Middle frontal gyrus (tissue), 1 donor: ENCODE measurements around the gene AP4B1.

ENCODE experiments used
- DNase-seq: peaks from one replicate; pipeline ENCODE4 v3.0.0-alpha.2; 2015; ENCODE audit warnings: low spot score; ENCODE audit errors: extremely low spot score

The AP4B1 gene

DNA sequence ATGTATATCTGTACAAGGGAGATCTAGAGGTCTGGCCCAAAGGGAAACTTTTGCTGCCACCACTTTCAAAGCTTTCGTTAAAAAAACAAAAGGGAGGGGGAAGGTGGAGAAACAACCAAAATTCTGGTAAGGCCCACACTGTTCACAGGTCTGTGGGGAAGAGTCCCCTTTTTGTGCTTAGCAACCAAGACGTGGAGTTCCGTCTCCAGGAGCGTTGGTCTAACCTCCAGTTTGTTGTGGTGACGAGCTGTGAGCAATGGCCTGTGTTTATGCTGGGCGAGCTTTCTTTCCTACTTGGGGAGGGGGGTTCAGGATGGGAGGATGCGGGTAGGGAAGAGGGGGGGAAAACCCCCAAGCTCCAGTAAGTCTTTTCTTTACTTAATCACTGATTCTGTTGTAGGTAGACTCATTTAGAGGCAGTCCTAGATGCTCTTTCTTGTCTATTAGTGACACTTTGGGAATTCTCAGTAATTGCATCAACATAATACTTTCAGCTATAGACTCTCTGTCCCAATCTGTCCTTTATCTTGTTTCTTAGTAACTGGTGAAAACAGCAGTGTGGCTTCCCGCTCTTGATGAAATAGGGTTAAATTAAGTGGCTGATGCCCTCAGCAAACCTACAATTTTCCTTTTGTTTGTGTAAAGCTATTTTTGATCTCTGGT, 26.0 kb upstream of the AP4B1 start:
- no peak for DNase-seq

DNA sequence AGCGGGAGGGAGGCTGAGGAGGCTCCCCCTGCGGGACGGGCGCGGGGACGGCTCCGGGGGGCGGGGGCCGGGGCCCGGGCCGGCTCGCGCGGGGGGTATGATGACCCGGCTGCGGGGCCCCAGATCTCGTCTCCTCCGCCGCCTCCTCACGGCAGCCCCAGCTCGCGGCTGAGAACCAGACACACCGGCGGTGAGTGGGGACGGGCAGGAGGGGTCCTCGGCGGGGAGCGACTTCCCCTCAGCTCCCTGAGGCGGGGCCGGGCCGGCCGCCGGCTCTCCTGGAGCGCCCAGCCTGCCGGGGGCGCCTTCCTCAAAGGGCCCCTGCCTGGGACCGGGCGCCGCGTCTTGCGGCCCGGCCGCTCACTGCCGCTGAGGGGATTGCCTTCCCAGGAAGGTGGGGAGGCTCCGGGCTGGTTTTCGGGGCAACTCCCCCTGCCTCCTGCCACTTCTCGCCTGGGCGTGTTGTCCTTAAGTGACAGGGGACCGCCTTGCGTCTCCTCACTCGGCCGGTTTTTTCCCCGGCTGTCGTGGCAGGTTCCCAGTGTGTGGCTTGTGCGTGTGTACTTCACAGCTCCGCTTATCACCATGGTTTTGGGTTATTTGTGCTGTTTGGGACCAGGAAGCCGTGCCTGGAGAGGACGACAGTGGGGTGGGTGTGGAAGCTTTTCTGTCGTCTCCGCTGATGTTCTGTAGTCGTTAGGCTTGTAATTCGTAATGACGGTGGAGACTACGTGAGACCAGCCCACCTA, 25.3 kb upstream of the AP4B1 start:
- DNase-seq, result no peak

DNA sequence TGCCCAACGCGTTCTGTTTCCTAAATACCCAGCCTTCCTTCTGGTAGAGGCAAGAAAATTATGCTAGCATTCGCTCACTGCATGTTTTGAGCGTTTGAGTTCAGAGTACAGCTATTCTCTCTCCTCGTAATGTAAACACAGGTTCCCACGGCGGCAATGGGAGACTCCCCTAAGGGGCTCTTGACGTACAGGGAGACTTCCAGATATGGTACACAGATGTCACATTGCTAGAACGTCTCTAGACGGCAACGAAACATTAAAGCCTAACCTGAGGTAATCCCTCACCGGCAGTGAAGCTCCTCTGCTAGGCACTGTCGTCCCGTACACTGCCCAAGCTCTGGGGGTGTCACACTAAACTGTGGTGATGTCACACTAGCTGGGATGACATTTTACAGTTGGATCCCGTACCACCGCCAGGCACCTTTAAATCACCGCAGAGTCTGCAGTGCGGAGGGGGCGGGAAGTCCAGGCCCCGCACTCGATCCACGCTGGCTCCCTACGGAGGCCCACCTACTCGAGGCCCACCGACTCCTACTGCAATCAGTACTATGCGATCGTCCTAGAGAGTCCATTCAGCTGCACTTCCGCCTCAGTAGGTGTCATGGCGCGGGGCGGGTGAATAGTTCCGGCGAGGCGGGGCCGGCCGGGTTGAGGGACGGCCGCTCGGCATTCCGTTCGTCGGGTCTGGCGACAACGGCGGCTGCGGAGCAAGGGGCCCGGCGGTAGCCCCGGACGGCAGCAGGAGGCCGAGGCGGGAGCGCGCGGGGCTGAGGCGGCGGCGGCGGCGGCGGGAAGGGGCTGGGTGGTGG, 24.5 kb upstream of the AP4B1 start, which contains the start of gene HIPK1:
Gene HIPK1 (plus strand): TSS at position 384 of the 809 bp plus-strand sequence.
- peak; percentile 90 for DNase-seq

DNA sequence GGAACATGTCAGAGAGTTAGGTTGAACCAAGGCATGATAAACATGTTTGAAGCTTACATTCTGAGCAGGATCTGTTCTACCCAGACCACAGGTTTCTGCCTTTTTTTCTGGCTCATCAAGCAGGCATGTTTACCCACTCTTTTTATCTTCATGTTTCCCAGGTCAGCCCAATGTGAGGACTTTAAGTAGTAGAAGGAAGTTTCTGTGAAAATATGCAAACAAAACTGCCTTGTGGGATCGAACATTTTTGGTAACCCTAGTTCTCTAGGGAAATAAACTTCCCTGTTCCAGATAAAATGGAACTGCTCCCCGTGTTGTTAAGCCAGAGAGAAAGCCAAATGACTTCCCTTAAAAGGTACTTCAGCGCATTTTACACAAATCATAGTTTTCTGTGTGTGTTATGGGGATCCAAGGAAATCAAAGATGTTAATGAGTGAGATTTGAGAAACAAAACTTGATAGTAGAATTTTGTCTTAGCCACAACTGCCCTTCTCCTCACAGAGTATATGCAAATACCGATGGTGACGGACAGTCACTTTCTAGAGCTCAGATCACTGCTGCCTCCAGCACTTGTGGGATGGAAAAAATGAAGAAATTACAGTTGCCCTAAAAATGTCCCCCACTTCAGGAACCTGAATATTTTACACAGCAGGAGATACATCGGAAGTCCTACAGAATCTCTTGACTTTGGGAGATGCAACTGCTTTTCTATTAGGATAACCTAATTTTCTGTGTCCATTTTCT, 23.8 kb upstream of the AP4B1 start:
- DNase-seq, result no peak

DNA sequence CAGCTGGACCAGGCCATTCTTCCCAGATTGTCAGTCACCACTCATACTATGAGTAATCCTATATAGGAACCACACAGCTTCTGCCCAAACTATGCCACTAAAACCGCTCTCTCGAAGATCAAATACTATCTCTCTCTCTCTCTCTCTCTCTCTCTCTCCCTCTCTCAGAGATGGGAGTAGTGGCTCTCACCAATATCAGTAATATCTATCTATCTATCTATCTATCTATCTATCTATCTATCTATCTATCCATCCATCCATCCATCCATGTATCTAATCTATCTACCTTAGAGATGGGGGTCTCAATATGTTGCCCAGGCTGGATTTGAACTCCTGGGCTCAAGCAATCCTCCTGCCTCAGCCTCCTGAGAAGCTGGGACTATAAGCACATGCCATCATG, 19.9 kb upstream of the AP4B1 start:
- DNase-seq, result no peak

DNA sequence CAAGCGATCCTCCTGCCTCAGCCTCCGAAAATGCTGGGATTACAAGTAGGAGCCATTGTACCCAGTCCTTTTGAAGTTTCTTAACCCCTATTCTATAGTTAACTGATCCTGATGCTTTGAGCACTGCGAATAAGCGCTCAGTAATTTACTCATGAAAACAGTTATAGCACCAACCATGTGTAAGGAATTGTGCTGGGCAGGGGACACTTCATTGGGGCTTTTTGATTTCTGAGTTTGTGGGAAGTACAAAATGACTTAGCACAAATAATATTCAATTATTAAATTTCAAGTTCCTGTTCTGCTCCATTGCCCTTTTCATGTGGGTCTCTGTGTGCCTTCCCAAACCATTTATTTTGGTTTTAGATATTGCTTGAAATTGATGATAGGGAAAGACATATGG, 18.4 kb upstream of the AP4B1 start:
- no peak for DNase-seq

DNA sequence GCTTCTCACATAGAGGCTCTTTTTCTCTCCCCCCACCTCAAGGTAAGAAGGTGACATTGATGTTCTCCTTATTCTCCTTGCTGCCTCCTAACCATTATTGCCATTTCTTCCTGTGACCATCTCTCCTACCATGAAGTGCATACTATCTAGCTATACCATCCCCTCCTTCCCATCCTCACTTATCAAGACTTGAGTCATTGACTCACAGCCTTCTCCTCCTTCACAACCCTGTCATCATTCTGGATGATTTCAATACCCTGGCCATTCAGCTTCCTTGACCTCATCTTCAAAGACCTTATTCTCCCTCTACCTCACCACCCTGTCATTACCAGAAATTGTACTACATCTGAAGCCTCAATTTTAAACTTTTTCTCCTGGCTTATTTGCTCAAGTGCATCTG, 13.6 kb upstream of the AP4B1 start:
- DNase-seq, result no peak

DNA sequence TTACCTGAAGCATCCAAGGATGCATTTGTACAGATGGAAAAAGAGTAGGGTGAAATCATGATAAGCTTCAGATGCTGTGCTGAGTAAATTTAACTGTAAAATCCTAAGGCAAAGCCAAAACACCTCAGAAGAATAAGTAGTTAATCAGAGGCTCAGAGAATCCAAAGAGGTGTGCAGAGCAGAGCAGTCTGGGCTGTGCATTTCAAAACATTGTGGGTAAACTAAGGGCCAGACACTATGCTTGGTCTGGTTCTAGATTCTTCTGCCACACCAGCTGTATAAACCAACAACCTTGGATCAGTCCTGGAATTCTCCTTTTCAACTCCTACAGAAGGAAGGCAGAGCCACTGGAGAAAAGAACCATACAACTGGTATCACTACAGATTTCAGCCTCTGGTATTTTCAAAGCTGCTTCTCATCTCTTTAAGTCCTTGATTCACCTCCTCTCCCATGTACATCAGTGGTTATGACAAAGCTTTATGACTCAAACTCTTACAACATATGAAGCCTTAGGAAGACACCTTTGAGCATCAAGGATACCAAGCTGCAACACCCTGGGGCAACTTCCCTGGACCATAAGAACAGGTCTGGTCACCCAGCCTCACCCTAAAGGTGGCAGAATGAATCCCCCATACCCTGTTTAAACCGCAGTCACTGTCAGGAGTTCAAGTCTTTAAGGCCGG, 12.9 kb upstream of the AP4B1 start:
- DNase-seq, result no peak

DNA sequence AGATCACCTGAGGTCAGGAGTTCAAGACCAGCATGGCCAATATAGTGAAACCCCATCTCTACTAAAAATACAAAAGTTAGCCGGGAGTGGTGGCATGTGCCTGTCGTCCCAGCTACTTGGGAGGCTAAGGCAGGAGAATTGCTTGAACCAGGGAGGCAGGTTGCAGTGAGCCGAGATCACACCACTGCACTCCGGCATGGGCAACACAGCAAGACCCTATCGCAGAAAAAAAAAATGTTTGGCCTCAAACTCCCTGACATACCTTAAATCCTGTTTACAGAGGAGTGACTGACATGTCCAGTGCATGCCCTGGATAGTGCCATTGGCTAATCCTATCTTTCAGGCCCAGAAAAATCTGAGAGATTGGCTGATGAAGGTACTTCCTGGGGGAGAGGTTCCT, 12.4 kb upstream of the AP4B1 start:
- DNase-seq, result no peak

DNA sequence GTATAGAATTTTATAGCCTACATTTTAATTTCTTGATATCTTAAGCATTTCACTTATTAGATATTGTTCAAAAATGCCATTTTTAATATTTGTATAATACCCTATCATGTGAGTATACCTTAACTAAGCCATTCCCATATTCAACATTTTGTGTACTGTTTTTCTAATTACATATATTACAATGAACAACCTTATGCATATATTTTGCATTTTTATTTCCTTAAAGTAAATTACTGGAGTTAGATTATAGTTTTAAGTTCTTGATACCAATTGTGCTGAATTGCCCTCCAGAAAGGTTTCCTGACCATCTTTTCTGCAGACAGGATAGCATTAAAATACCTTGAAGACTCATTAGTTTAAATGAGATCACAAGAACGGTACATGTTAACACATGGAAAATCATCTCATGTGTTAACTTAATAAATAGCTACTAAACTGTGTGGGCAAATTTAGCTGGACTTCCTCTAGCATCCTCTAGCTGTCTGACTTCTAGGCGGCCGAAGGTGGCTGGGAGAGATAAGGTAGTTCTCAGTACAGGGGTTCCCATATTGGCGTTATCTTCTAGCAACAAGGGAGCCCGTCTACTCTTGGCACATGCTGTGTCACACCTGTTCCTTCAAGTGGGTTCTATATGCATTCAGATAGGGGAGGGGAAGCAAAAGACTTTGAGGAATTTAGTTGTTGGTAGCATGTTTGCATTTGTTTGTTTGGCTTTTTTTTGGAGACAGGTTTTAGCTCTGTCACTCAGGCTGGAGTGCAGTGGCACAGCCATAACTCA, 9.5 kb upstream of the AP4B1 start:
- DNase-seq, result no peak

DNA sequence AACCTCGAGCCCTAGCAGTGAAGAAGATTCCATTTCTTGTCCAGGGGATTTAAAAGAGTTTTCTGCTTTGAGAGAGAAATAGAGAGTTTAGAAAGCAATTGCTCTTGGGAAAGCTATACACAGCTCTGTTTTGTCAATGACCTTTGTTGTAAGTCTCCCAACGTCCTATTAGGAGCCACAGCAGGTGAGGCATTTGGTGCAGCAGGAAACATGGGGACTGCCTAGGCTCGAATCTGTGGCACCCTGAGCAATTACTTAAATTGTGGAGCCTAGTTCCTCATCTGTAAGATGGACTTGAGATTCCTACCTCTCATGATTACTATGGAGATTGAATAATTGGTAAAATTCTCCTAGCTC, 8.7 kb upstream of the AP4B1 start:
- no peak for DNase-seq

DNA sequence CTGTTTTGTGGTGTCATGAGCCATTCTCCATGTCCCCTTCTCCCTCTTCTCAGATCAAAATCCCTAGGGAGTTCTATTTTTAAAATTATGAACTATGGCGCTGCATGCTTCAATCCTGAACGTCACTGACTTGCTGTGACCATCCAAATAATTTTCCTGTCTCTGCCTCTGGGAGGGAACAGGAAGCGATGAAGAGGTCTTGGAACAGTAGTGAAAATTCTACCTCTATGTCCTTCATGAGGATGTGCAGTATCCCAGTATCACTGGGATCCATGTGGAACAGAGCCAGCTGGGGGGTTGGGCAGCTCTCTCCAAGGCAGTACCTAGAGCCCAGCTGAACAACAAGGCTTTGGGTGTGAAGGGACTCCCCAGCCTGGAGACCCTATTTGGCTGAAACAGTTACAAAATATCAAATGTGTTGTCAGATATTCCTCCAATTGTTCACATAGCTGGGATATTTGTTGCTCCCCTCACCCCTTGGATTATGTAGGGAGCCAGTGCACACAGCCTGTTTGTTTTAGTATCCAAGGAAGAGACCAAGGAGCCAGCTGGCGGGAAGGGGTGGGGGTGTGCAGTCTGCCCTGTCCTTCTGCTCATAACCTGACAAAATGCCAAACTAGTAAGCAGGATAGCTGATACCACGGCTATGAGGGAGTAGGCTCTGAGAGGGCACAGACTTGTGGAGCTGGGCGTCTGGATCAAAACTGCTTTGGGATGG, 8.2 kb upstream of the AP4B1 start:
- DNase-seq, result no peak

DNA sequence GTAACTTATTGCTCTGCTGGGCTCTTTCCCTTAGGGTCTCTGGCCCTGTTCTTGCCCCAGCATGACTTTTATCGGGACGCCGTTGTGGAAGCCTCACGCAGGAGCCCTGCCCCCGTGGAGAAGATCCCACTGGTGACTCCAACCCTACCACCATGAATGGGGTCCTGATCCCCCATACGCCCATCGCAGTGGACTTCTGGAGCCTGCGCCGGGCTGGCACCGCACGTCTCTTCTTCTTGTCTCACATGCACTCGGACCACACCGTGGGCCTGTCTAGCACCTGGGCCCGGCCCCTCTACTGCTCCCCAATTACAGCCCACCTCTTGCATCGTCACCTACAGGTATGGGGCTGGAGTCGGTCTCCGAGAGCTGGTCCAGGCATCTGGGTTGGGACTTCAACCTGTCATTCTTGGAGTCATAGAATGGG, 849 bp upstream of the AP4B1 start:
- no peak for DNase-seq

DNA sequence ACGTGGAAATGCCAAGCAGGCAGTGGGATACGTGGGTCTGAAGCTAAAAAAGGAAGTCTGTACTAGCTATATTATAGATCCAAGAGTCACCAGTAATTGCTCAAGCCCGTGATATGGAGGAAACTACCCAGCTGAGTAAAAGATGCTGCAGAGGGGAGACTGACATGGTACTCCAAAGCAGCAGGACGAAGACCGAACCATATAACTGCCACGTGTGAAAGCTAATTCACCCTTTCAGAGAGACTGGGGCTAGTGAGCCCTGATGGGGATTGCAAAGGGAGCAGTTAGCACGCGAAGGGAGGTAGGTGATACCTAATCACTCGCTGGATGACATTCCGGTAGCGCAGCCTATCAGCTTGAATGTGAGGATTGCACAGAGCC, 316 bp downstream of the AP4B1 start:
- no peak for DNase-seq

DNA sequence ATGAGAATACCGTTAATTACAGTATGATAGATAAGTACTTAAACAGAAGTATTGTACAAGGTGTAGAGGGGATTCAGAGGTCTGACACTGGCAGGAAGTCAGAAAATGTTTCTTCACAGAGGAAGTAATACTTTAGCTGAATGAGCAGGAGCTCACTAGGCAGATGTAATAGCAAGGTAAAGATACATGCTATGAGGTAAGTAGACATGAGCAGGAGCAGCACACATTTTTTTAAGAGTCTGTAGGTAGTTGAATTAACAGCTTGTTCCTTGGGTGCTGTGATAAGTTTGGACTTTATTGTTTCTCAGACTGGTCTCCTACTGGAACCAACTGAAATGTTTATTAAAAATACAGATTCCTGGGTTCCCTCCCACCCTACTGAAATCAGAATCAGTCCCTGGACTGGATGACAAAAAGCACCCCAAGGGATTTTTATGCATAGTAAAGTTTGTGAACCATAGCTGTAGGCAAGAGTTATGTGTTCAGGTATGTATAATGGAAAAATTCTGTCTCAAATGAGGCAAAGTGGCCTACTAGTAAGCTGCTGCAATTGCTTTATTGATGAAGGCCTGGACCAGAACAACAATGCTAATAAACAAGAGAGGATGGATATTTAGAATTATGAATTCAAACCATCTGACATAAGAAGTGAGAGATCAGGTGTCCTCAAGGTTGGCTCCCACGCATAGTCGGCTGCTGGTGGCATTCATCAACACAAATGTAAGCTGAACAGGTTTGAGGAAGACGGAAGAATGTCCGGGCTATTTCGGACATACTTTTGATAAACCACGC, 902 bp downstream of the AP4B1 start:
- DNase-seq, result no peak

DNA sequence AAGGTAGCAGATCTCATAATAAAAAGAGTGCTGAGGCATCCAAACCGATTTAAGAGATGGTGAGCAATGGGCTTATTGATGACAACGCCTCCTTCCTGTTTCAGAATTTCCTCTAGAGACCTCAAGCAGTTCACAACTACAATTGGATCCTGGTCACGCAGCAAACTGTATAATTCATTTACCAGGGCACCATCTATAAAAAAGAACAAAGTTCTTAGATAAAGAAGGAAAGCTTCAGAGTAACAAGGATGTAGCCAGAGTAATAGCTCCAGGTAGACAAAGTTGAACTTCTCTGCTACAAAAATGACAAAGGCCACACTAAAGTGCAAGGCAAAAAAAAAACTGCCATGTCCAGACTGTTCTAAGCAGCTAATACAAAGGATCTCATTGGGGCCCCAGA, 3.4 kb downstream of the AP4B1 start:
- DNase-seq, result no peak

DNA sequence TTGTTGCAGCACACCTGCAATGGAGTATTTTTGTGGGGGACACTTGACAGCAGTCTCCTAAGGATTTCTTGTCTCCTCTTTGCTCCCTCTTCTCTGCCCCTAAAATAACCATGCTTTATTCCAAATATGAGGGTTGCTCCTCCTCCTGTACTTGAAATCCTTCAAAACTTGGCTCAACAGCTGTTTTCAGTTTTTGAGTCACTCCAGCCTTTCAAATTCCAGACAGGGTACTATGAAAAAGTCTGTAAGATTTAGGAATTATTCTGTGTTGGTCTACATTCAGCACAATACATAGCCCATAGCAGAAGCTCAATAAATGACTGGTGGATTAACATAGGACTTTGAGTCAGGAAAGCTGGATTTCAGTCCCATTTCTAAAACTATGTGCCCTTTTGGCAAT, 5.5 kb downstream of the AP4B1 start:
- no peak for DNase-seq

DNA sequence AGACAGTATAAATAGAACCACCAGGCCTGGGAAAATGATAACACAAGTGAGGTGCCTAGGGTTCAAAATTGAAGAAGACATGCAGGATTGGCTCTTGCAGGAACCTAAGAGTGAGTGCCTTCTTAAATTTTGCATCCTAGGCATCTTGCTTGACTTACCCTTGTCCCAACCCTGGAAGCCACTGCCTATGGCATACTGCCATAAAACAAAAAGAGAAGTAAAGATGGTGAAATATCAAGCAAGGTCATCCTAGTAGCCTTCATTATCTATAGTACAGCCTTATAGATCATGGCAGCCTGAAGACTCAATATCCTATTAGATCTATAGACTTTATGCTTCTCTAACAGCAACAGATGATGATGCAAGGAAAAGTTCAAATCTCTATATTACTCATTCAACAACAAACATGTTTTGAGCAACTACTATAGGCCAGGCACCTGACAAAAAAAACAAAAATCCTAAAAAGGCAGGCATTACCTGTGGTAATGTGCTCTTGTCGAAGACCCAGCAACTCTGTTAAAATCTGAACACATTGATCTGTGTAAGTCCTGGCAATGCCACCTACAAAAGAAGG, 6.3 kb downstream of the AP4B1 start:
- DNase-seq, result no peak

DNA sequence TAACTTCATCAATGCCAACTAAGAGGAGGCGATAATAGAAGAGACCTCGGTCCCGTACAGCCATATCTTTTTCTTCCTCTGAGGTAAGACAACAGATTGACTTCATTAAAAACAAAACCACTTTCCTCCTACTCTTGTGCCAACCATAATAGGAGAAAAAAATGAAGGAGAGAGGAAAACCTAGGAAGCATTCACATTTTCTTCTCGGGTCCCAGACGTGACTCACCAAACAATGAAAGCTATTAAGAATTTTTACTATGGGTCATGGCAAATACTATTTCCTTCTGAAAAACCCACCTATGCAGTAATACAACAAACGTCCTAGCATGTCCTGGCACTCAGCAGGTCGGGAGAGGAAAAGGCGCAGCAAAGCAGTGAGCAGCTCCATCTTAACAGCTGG, 8.6 kb downstream of the AP4B1 start:
- no peak for DNase-seq
